Neural progenitor cell (in vitro differentiated cells): Measurements from ENCODE around the gene INPP4B. TPM values are rescaled to one million over a fixed set of nuclear protein-coding genes. Genes with fewer than 3 reads are reported as not detected.

Source experiments
- DNase-seq: peaks from one replicate; pipeline ENCODE4 v3.0.0-alpha.2; 2016; ENCODE audit warnings: low spot score
- H2AFZ ChIP-seq: fragments of 200-600 bp; sonication (generic); replicated peaks from 2 replicates; pipeline ENCODE4 v1.6.1; 2016; ENCODE audit warnings: antibody characterized with exemption
- H3F3A ChIP-seq: fragments of 200-600 bp; sonication (generic); 2 replicates; pipeline ENCODE4 v1.6.1; 2016; ENCODE audit warnings: antibody characterized with exemption, low read depth
- H3K27ac ChIP-seq: fragments of 200-600 bp; sonication (generic); 2 replicates; pipeline ENCODE4 v1.5.1; 2016; ENCODE audit warnings: mild to moderate bottlenecking
- H3K27me3 ChIP-seq: fragments of 200-600 bp; sonication (generic); 2 replicates; pipeline ENCODE4 v1.6.1; 2016; ENCODE audit warnings: mild to moderate bottlenecking, moderate library complexity
- H3K36me3 ChIP-seq: fragments of 200-600 bp; sonication (generic); 2 replicates; pipeline ENCODE4 v1.5.1; 2016
- H3K4me1 ChIP-seq: fragments of 200-600 bp; sonication (generic); 2 replicates; pipeline ENCODE4 v1.6.1; 2016; ENCODE audit warnings: mixed run types
- H3K4me2 ChIP-seq: fragments of 200-600 bp; sonication (generic); 2 replicates; pipeline ENCODE4 v1.6.1; 2016
- H3K4me3 ChIP-seq: fragments of 200-600 bp; sonication (generic); 2 replicates; pipeline ENCODE4 v1.5.1; 2016
- H3K79me2 ChIP-seq: fragments of 200-600 bp; sonication (generic); 2 replicates; pipeline ENCODE4 v1.6.1; 2016; ENCODE audit warnings: low read depth
- H3K9ac ChIP-seq: fragments of 200-600 bp; sonication (generic); 2 replicates; pipeline ENCODE4 v1.6.1; 2016
- H3K9me3 ChIP-seq: fragments of 200-600 bp; sonication (generic); 2 replicates; pipeline ENCODE4 v1.5.1; 2016; ENCODE audit warnings: low read depth
- H4K20me1 ChIP-seq: fragments of 200-600 bp; sonication (generic); 2 replicates; pipeline ENCODE4 v1.6.1; 2016; ENCODE audit warnings: low read depth
- H3K27ac Mint-ChIP-seq: 3 replicates; pipeline ENCODE4 v1.8.0; 2021; ENCODE audit warnings: mixed read lengths
- H3K27me3 Mint-ChIP-seq: 2 replicates; pipeline ENCODE4 v1.8.0; 2022; ENCODE audit warnings: low read depth, mild to moderate bottlenecking, inconsistent platforms, moderate library complexity, mixed read lengths; ENCODE audit not compliant: insufficient read depth
- H3K36me3 Mint-ChIP-seq: 3 replicates; pipeline ENCODE4 v1.8.0; 2021; ENCODE audit warnings: mixed read lengths
- H3K4me1 Mint-ChIP-seq: 3 replicates; pipeline ENCODE4 v1.8.0; 2021; ENCODE audit warnings: mixed read lengths
- H3K4me3 Mint-ChIP-seq: 3 replicates; pipeline ENCODE4 v1.8.0; 2021; ENCODE audit warnings: mild to moderate bottlenecking, moderate library complexity, mixed read lengths
- H3K9me3 Mint-ChIP-seq: 3 replicates; pipeline ENCODE4 v1.8.0; 2020; ENCODE audit warnings: mixed read lengths
- CTCF ChIP-seq: fragments of 200-600 bp; sonication (generic); IDR thresholded peaks from 2 replicates; pipeline ENCODE4 v1.5.1; 2017; ENCODE audit warnings: antibody characterized with exemption, mild to moderate bottlenecking
- EZH2 ChIP-seq: fragments of 200-600 bp; sonication (generic); IDR thresholded peaks from 2 replicates; pipeline ENCODE4 v1.6.1; 2017; ENCODE audit warnings: antibody characterized with exemption, mild to moderate bottlenecking, moderate library complexity
- EZH2phosphoT487 ChIP-seq: fragments of 200-600 bp; sonication (generic); IDR thresholded peaks from 2 replicates; pipeline ENCODE4 v1.6.1; 2017; ENCODE audit warnings: antibody characterized with exemption
- total RNA-seq: library from RNA; depleted of rRNA; stranded (reverse); fragments of >200 nt; gene quantifications from 2 replicates; pipeline ENCODE4 v1.2.3, GENCODE V29; 2015; ENCODE audit warnings: low replicate concordance

INPP4B gene
- total RNA-seq, 1 donor from 2014 or later, result 1.3 TPM

- no peak overlapping the region for H3K4me2 ChIP-seq
- Mint-ChIP-seq H3K4me1 (no peaks in the 10 kb centered on the region), H3K27me3 (peaks cover 2% of the 10 kb centered on the region), H3K27ac (no peak overlapping the region), H3K36me3 (no peaks in the 10 kb centered on the region), H3K9me3 (no peaks in the 10 kb centered on the region), H3K4me3 (no peak overlapping the region)
- no peak overlapping the region for H3K9ac ChIP-seq
- peaks cover 25% of the 10 kb centered on the region for H3K4me1 ChIP-seq
- no peak for DNase-seq
- peaks cover 4% of the 10 kb centered on the region for H3F3A ChIP-seq
- H3K9me3 ChIP-seq, result no peaks in the 10 kb centered on the region
- no peaks in the 10 kb centered on the region for H3K27me3 ChIP-seq
- H3K4me3 ChIP-seq, result no peak overlapping the region
- TF ChIP-seq EZH2phosphoT487 (no peak), EZH2 (no peak), CTCF (no peak)
- H3K36me3 ChIP-seq, result no peaks in the 10 kb centered on the region
- H3K79me2 ChIP-seq, result no peaks in the 10 kb centered on the region
- no peak overlapping the region for H2AFZ ChIP-seq
- H4K20me1 ChIP-seq, result no peaks in the 10 kb centered on the region
- no peak overlapping the region for H3K27ac ChIP-seq
Measured at GRCh38 chr4:142352712-142353111, 493.4 kb downstream of the INPP4B start.

- H3K36me3 ChIP-seq, result no peaks in the 10 kb centered on the region
- H3K27me3 ChIP-seq, result no peaks in the 10 kb centered on the region
- Mint-ChIP-seq H3K27ac (no peak overlapping the region), H3K4me3 (no peak overlapping the region), H3K36me3 (no peaks in the 10 kb centered on the region), H3K27me3 (peaks cover 2% of the 10 kb centered on the region), H3K4me1 (no peaks in the 10 kb centered on the region), H3K9me3 (no peaks in the 10 kb centered on the region)
- H3F3A ChIP-seq, result peaks cover 4% of the 10 kb centered on the region
- no peak overlapping the region for H2AFZ ChIP-seq
- H3K4me1 ChIP-seq, result peaks cover 25% of the 10 kb centered on the region
- TF ChIP-seq EZH2phosphoT487 (no peak), EZH2 (no peak), CTCF (no peak)
- peak; percentile 71 for DNase-seq
- H4K20me1 ChIP-seq, result no peaks in the 10 kb centered on the region
- H3K4me2 ChIP-seq, result peak overlapping the region; percentile 9
- no peaks in the 10 kb centered on the region for H3K9me3 ChIP-seq
- H3K4me3 ChIP-seq, result no peak overlapping the region
- no peak overlapping the region for H3K27ac ChIP-seq
- no peaks in the 10 kb centered on the region for H3K79me2 ChIP-seq
- H3K9ac ChIP-seq, result no peak overlapping the region
Measured at GRCh38 chr4:142351958-142352357, 494.1 kb downstream of the INPP4B start.

GRCh38 chr4:142350871-142351270 lies 495.2 kb downstream of the INPP4B start:
- no peak overlapping the region for H3K4me3 Mint-ChIP-seq
- peaks cover 25% of the 10 kb centered on the region for H3K4me1 ChIP-seq

More at GRCh38 chr4:142350871-142351270, 495.2 kb downstream of the INPP4B start:
- H3F3A ChIP-seq, result peaks cover 4% of the 10 kb centered on the region
- Mint-ChIP-seq H3K36me3 (no peaks in the 10 kb centered on the region), H3K4me1 (no peaks in the 10 kb centered on the region), H3K27ac (no peak overlapping the region), H3K9me3 (no peaks in the 10 kb centered on the region), H3K27me3 (no peaks in the 10 kb centered on the region)
- no peak overlapping the region for H3K9ac ChIP-seq
- TF ChIP-seq CTCF (no peak), EZH2 (no peak), EZH2phosphoT487 (no peak)
- peak overlapping the region; percentile 4 for H2AFZ ChIP-seq
- no peaks in the 10 kb centered on the region for H3K9me3 ChIP-seq
- no peaks in the 10 kb centered on the region for H3K79me2 ChIP-seq
- H4K20me1 ChIP-seq, result no peaks in the 10 kb centered on the region
- H3K4me2 ChIP-seq, result no peak overlapping the region
- DNase-seq, result no peak
- no peaks in the 10 kb centered on the region for H3K36me3 ChIP-seq
- no peaks in the 10 kb centered on the region for H3K27me3 ChIP-seq
- H3K4me3 ChIP-seq, result no peak overlapping the region
- no peak overlapping the region for H3K27ac ChIP-seq
